Cardiac fibroblast (primary cell): ENCODE results near the gene EXOC6B.

Source experiments
- DNase-seq, 2 donors: peaks; one replicate each; pipeline versions ENCODE4 v3.0.0 to v3.0.0-alpha.2; 2010; ENCODE audit warnings: low read depth in 2 of 2
- H3K4me3 ChIP-seq, 2 donors: replicated peaks in 1 of 2; 1 replicate in 1 of 2; 2 replicates in 1 of 2; pipeline ENCODE4 v1.5.1; 2011; ENCODE audit warnings: low read depth in 2 of 2, low read length in 2 of 2, mild to moderate bottlenecking in 2 of 2, moderate library complexity in 1 of 2
- TF ChIP-seq, protein P1 (sequence below): IDR thresholded peaks from one replicate; pipeline ENCODE4 v1.5.1; 2011; ENCODE audit warnings: low read depth, mild to moderate bottlenecking, low read length, inconsistent platforms

The EXOC6B gene

GRCh38 chr2:72824224-72824842 lies 1.5 kb downstream of the EXOC6B start:
- peak overlapping the region; percentile 83 to 87 for H3K4me3 ChIP-seq
- peak; percentile 41 to 68 for DNase-seq
- TF ChIP-seq, protein P1, sequence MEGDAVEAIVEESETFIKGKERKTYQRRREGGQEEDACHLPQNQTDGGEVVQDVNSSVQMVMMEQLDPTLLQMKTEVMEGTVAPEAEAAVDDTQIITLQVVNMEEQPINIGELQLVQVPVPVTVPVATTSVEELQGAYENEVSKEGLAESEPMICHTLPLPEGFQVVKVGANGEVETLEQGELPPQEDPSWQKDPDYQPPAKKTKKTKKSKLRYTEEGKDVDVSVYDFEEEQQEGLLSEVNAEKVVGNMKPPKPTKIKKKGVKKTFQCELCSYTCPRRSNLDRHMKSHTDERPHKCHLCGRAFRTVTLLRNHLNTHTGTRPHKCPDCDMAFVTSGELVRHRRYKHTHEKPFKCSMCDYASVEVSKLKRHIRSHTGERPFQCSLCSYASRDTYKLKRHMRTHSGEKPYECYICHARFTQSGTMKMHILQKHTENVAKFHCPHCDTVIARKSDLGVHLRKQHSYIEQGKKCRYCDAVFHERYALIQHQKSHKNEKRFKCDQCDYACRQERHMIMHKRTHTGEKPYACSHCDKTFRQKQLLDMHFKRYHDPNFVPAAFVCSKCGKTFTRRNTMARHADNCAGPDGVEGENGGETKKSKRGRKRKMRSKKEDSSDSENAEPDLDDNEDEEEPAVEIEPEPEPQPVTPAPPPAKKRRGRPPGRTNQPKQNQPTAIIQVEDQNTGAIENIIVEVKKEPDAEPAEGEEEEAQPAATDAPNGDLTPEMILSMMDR, result no peak

- DNase-seq, result no peak
- H3K4me3 ChIP-seq, result no peak overlapping the region
- TF ChIP-seq, protein P1, result no peak
Measured at GRCh38 chr2:72822794-72823193, 3.0 kb downstream of the EXOC6B start.

GRCh38 chr2:72821983-72822382 lies 3.9 kb downstream of the EXOC6B start:
- no peak for DNase-seq
- TF ChIP-seq, protein P1, result no peak
- no peak overlapping the region for H3K4me3 ChIP-seq

- no peak overlapping the region for H3K4me3 ChIP-seq
- TF ChIP-seq, protein P1, result no peak
- no peak for DNase-seq
Measured at GRCh38 chr2:72821118-72821517, 4.7 kb downstream of the EXOC6B start.

- DNase-seq, result no peak
- H3K4me3 ChIP-seq, result no peak overlapping the region
- TF ChIP-seq, protein P1, result no peak
Measured at GRCh38 chr2:72819501-72819900, 6.3 kb downstream of the EXOC6B start.

- TF ChIP-seq, protein P1, result no peak
- peak; percentile 43 to 77 for DNase-seq
- no peak overlapping the region for H3K4me3 ChIP-seq
Measured at GRCh38 chr2:72815655-72816278, 10.1 kb downstream of the EXOC6B start.
